HL-60 (cell line): Measurements from ENCODE around the gene TDRD9.

Experiments
- DNase-seq, 2 experiments: peaks; one replicate each; pipeline ENCODE4 v3.0.0-alpha.2; 2010 to 2020; ENCODE audit warnings: low read depth in 1 of 2, low spot score in 1 of 2
- H3K27ac ChIP-seq: fragments of 250-450 bp; sonication (Bioruptor Pico); replicated peaks from 2 replicates; pipeline ENCODE4 v1.5.1; 2020; ENCODE audit warnings: mild to moderate bottlenecking, moderate library complexity
- H3K27me3 ChIP-seq: fragments of 250-450 bp; sonication (Bioruptor Pico); 2 replicates; pipeline ENCODE4 v1.5.1; 2021; ENCODE audit warnings: mild to moderate bottlenecking, moderate library complexity; ENCODE audit not compliant: insufficient read depth, poor library complexity, severe bottlenecking
- H3K4me3 ChIP-seq: replicated peaks from 2 replicates; pipeline ENCODE4 v1.5.1; 2011; ENCODE audit warnings: mild to moderate bottlenecking, control low read depth, low read length; ENCODE audit not compliant: insufficient read depth
- GABPA ChIP-seq: IDR thresholded peaks from 2 replicates; pipeline ENCODE4 v1.6.1; 2012; ENCODE audit warnings: low read depth
- POLR2AphosphoS5 ChIP-seq: IDR thresholded peaks from 2 replicates; pipeline ENCODE4 v1.6.1; 2012; ENCODE audit warnings: low read depth
- SPI1 ChIP-seq: IDR thresholded peaks from 2 replicates; pipeline ENCODE4 v1.6.1; 2012; ENCODE audit warnings: low read depth, mild to moderate bottlenecking, borderline replicate concordance
- TF ChIP-seq, protein P1 (sequence below): IDR thresholded peaks from one replicate; pipeline ENCODE4 v1.5.1; 2011; ENCODE audit warnings: low read length, control low read depth, inconsistent platforms; ENCODE audit not compliant: insufficient read depth
- TF ChIP-seq, protein P2 (sequence below): IDR thresholded peaks from 2 replicates; pipeline ENCODE4 v1.6.1; 2012; ENCODE audit warnings: low read depth; ENCODE audit not compliant: insufficient replicate concordance

TDRD9 gene

GRCh38 chr14:103994535-103995184 lies 66.4 kb downstream of the TDRD9 start:
- H3K27ac ChIP-seq, result no peak overlapping the region

GRCh38 chr14:103995876-103996275 lies 67.6 kb downstream of the TDRD9 start:
- DNase-seq, result no peak
- Histone ChIP-seq H3K27me3 (peaks cover 7% of the 10 kb centered on the region), H3K27ac (no peak overlapping the region), H3K4me3 (no peak overlapping the region)
- TF ChIP-seq, protein P1, sequence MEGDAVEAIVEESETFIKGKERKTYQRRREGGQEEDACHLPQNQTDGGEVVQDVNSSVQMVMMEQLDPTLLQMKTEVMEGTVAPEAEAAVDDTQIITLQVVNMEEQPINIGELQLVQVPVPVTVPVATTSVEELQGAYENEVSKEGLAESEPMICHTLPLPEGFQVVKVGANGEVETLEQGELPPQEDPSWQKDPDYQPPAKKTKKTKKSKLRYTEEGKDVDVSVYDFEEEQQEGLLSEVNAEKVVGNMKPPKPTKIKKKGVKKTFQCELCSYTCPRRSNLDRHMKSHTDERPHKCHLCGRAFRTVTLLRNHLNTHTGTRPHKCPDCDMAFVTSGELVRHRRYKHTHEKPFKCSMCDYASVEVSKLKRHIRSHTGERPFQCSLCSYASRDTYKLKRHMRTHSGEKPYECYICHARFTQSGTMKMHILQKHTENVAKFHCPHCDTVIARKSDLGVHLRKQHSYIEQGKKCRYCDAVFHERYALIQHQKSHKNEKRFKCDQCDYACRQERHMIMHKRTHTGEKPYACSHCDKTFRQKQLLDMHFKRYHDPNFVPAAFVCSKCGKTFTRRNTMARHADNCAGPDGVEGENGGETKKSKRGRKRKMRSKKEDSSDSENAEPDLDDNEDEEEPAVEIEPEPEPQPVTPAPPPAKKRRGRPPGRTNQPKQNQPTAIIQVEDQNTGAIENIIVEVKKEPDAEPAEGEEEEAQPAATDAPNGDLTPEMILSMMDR, result no peak
- TF ChIP-seq SPI1 (no peak), GABPA (no peak)
- TF ChIP-seq, protein P2, sequence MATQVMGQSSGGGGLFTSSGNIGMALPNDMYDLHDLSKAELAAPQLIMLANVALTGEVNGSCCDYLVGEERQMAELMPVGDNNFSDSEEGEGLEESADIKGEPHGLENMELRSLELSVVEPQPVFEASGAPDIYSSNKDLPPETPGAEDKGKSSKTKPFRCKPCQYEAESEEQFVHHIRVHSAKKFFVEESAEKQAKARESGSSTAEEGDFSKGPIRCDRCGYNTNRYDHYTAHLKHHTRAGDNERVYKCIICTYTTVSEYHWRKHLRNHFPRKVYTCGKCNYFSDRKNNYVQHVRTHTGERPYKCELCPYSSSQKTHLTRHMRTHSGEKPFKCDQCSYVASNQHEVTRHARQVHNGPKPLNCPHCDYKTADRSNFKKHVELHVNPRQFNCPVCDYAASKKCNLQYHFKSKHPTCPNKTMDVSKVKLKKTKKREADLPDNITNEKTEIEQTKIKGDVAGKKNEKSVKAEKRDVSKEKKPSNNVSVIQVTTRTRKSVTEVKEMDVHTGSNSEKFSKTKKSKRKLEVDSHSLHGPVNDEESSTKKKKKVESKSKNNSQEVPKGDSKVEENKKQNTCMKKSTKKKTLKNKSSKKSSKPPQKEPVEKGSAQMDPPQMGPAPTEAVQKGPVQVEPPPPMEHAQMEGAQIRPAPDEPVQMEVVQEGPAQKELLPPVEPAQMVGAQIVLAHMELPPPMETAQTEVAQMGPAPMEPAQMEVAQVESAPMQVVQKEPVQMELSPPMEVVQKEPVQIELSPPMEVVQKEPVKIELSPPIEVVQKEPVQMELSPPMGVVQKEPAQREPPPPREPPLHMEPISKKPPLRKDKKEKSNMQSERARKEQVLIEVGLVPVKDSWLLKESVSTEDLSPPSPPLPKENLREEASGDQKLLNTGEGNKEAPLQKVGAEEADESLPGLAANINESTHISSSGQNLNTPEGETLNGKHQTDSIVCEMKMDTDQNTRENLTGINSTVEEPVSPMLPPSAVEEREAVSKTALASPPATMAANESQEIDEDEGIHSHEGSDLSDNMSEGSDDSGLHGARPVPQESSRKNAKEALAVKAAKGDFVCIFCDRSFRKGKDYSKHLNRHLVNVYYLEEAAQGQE, result no peak

More at GRCh38 chr14:103994535-103995184, 66.4 kb downstream of the TDRD9 start:
- H3K27me3 ChIP-seq, result peaks cover 7% of the 10 kb centered on the region
- TF ChIP-seq, protein P1, result no peak
- no peak for TF ChIP-seq SPI1
- no peak for TF ChIP-seq POLR2AphosphoS5
- no peak overlapping the region for H3K4me3 ChIP-seq
- DNase-seq, result no peak

- DNase-seq, result no peak
- TF ChIP-seq SPI1 (no peak), POLR2AphosphoS5 (no peak), GABPA (no peak)
- TF ChIP-seq, protein P2, result no peak
- TF ChIP-seq, protein P1, result no peak
- no peak overlapping the region for H3K4me3 ChIP-seq
- peaks cover 7% of the 10 kb centered on the region for H3K27me3 ChIP-seq
- no peak overlapping the region for H3K27ac ChIP-seq
Measured at GRCh38 chr14:103997391-103997790, 69.1 kb downstream of the TDRD9 start.

DNA sequence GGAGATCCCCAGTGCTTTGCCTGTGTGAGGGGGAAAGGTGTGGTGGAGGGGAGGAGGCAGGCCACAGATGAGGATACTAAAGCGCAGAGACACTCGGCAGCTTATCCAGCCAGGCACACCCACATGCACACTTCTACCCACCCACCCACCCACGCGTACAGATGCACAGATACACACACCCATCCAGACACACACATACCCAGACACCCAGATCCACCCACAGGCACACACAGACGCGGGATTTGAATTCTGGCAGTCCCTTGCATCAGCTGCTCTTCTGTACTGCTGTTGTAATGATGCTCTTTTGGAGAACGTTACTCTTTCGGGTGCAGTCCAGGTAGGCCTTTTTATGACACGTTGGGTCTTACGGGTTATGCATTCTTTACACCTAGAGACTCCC lies 69.8 kb downstream of the TDRD9 start:
- no peak for DNase-seq
- no peak overlapping the region for H3K4me3 ChIP-seq
- TF ChIP-seq, protein P2, result no peak
- TF ChIP-seq SPI1, result no peak
- TF ChIP-seq POLR2AphosphoS5, result no peak
- TF ChIP-seq, protein P1, result no peak
- TF ChIP-seq GABPA, result no peak
- no peak overlapping the region for H3K27ac ChIP-seq
- peaks cover 7% of the 10 kb centered on the region for H3K27me3 ChIP-seq
